ENCODE measurements around the gene TBRG4.
A peak's percentile ranks its signal among the peaks of the same experiment; 100 is the strongest.

Gene TBRG4

DNA sequence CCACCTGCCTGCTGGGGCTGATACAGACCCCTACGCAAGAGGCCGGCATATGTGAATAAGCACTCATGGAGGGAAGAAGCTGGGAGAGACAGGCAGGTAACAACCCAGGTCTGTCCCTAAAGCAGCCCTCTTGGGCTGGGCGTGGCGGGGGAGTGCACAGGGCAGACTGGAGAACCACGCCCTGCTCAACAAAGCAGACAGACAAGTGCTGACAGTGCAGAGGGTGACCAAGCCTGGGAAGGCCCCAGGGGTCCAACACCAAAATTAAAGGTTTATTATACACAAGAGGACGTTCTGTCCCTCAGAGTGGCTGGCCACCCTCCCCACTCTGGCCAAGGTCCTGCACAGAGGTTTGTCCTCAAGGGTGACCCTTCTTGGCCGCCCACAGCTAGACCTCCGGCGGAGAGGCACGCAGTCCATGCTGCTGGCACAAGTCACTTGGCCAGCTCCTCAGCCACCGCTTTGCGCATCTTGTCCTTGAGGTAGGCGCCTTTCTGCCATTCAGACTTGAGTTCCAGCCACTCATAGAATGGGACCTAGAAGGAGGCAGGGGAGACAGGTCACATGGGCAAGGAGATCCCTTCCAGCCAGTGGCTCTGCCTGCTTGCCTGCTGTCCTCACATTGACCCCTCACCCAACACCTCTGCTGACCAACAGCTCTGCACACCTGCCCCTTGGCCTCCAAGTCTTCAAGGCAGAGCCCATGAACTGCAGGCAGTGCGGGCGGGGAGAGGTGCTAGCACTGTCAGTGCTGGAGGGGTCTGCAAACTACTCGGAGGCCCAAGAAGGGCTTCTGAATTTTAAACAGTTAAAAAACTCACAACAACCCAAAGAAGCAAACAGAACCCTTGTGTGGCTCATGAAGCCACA lies 11.4 kb downstream of the TBRG4 start:
- H3K36me3 ChIP-seq (ENCODE audit: insufficient read depth, insufficient read length, low read length), result peaks cover 73% of the 10 kb centered on the region
- no peak overlapping the region for H3K9ac ChIP-seq (ENCODE audit: insufficient read length, low read depth)
- no peaks in the 10 kb centered on the region for H3K4me1 ChIP-seq (ENCODE audit: insufficient read depth, insufficient read length)
- H3K9me3 ChIP-seq (ENCODE audit: insufficient read depth, low read length), result no peaks in the 10 kb centered on the region
- no peak for DNase-seq (ENCODE audit: low read depth, low spot score)
- no peaks in the 10 kb centered on the region for H3K27me3 ChIP-seq (ENCODE audit: insufficient read depth, insufficient read length)
- H3K4me3 ChIP-seq (ENCODE audit: insufficient read length, low read depth), result no peak overlapping the region
- TF ChIP-seq YY1 (IDR thresholded peaks at IDR 0.05; ENCODE audit: insufficient read depth, insufficient read length) (no peak), SUZ12 (IDR thresholded peaks at IDR 0.05; ENCODE audit: extremely low read depth, insufficient read depth, insufficient read length) (no peak), ZNF274 (IDR thresholded peaks at IDR 0.05; ENCODE audit: low read depth, low read length) (no peak)

- H3K36me3 ChIP-seq (ENCODE audit: insufficient read depth, insufficient read length, low read length), result peaks cover 64% of the 10 kb centered on the region
- H3K27me3 ChIP-seq (ENCODE audit: insufficient read depth, insufficient read length), result no peaks in the 10 kb centered on the region
- H3K4me1 ChIP-seq (ENCODE audit: insufficient read depth, insufficient read length), result no peaks in the 10 kb centered on the region
- no peak for TF ChIP-seq SUZ12 (IDR thresholded peaks at IDR 0.05; ENCODE audit: extremely low read depth, insufficient read depth, insufficient read length)
- no peak for TF ChIP-seq ZNF274 (IDR thresholded peaks at IDR 0.05; ENCODE audit: low read depth, low read length)
- no peak for TF ChIP-seq YY1 (IDR thresholded peaks at IDR 0.05; ENCODE audit: insufficient read depth, insufficient read length)
- H3K4me3 ChIP-seq (ENCODE audit: insufficient read length, low read depth), result no peak overlapping the region
- no peak overlapping the region for H3K9ac ChIP-seq (ENCODE audit: insufficient read length, low read depth)
- H3K9me3 ChIP-seq (ENCODE audit: insufficient read depth, low read length), result no peaks in the 10 kb centered on the region
- no peak for DNase-seq (ENCODE audit: low read depth, low spot score)
Observed at GRCh38 chr7:45098983-45099839, 12.3 kb downstream of the TBRG4 start.

- no peaks in the 10 kb centered on the region for H3K9me3 ChIP-seq (ENCODE audit: insufficient read depth, low read length)
- TF ChIP-seq YY1 (IDR thresholded peaks at IDR 0.05; ENCODE audit: insufficient read depth, insufficient read length) (no peak), ZNF274 (IDR thresholded peaks at IDR 0.05; ENCODE audit: low read depth, low read length) (no peak), SUZ12 (IDR thresholded peaks at IDR 0.05; ENCODE audit: extremely low read depth, insufficient read depth, insufficient read length) (no peak)
- H3K4me3 ChIP-seq (ENCODE audit: insufficient read length, low read depth), result no peak overlapping the region
- peaks cover under 1% of the 10 kb centered on the region for H3K36me3 ChIP-seq (ENCODE audit: insufficient read depth, insufficient read length, low read length)
- DNase-seq (ENCODE audit: low read depth, low spot score), result no peak
- peaks cover 15% of the 10 kb centered on the region for H3K27me3 ChIP-seq (ENCODE audit: insufficient read depth, insufficient read length)
- peaks cover 7% of the 10 kb centered on the region for H3K4me1 ChIP-seq (ENCODE audit: insufficient read depth, insufficient read length)
- no peak overlapping the region for H3K9ac ChIP-seq (ENCODE audit: insufficient read length, low read depth)
Observed at GRCh38 chr7:45092931-45093235, 18.6 kb downstream of the TBRG4 start.

DNA sequence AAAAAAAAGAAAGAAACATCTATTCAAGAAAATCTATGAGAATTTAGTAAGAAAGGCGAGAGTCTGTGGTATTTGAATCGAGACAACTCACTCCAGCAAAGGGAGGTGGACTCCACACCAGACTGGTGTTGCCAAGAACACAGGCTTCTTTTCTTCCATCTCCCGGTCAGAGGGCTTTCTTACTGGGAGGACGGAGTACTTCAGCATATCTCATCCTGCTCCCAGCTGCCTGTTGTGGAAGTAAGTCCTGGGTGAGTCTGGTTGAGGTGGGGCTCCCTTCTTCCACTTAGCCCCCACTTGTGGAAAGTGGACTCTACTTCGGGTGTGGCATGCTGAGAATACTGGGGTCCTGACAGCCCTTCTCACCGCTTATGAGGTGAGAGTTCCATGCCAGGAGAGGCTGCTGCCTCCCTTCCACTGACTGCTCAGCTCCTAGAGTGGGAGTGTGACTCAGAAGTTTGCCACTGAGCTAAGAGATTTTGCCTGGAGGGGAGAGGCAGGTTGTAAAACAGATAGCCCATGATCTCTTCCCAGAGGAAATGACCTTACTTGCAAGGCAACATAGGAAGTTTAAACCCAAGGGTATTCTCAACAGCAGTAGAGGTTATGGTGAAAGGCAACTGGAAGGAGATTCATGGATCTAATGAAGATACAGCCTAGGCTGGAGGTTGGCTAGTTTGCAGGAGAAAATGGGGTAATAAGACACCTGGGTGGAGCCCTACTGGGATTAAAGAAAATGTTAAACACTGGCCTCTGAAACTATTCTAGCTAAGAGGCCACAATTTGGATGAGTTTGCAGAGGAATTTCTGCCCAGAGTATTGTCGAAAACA lies 19.2 kb downstream of the TBRG4 start:
- Histone ChIP-seq H3K36me3 (ENCODE audit: insufficient read depth, insufficient read length, low read length) (no peaks in the 10 kb centered on the region), H3K4me1 (ENCODE audit: insufficient read depth, insufficient read length) (peaks cover 7% of the 10 kb centered on the region), H3K27me3 (ENCODE audit: insufficient read depth, insufficient read length) (peaks cover 18% of the 10 kb centered on the region), H3K4me3 (ENCODE audit: insufficient read length, low read depth) (no peak overlapping the region), H3K9me3 (ENCODE audit: insufficient read depth, low read length) (no peaks in the 10 kb centered on the region), H3K9ac (ENCODE audit: insufficient read length, low read depth) (peak overlapping the region; percentile 36)
- DNase-seq (ENCODE audit: low read depth, low spot score), result no peak
- no peak for TF ChIP-seq YY1 (IDR thresholded peaks at IDR 0.05; ENCODE audit: insufficient read depth, insufficient read length)
- no peak for TF ChIP-seq SUZ12 (IDR thresholded peaks at IDR 0.05; ENCODE audit: extremely low read depth, insufficient read depth, insufficient read length)
- no peak for TF ChIP-seq ZNF274 (IDR thresholded peaks at IDR 0.05; ENCODE audit: low read depth, low read length)

DNA sequence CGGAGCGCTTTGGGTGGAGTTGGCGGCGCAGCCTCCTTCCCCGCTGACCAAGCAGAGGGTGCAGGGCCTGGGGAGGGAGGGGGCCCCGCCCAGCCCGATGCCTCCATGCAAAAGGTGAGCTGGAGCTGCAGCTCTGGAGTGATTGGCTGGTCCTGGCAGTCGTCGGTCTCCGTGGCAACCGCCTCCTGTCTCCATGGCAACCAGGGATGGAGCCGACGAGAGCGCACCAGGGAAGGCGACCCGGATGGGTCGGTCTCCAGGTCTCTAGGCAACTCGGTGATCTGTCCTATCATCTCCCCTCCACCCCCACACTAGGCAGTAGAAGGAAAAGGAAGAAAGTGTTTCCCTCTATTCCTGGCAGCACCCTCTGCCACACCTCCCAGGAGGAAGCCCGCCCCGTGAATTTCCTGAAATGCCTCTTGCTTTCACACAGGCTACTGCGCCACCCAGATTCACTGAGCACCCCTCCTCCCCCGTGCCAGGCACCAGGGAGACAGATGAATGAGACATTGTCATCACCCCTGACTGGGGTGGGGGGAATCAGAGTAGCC lies 22.1 kb downstream of the TBRG4 start:
- DNase-seq (ENCODE audit: low read depth, low spot score), result peak; percentile 71
- Histone ChIP-seq H3K4me3 (ENCODE audit: insufficient read length, low read depth) (peak overlapping the region; percentile 50), H3K9ac (ENCODE audit: insufficient read length, low read depth) (no peak overlapping the region), H3K36me3 (ENCODE audit: insufficient read depth, insufficient read length, low read length) (peaks cover 9% of the 10 kb centered on the region), H3K4me1 (ENCODE audit: insufficient read depth, insufficient read length) (peaks cover 15% of the 10 kb centered on the region), H3K27me3 (ENCODE audit: insufficient read depth, insufficient read length) (peaks cover 18% of the 10 kb centered on the region), H3K9me3 (ENCODE audit: insufficient read depth, low read length) (no peaks in the 10 kb centered on the region)
- TF ChIP-seq YY1 (IDR thresholded peaks at IDR 0.05; ENCODE audit: insufficient read depth, insufficient read length) (no peak), ZNF274 (IDR thresholded peaks at IDR 0.05; ENCODE audit: low read depth, low read length) (no peak), SUZ12 (IDR thresholded peaks at IDR 0.05; ENCODE audit: extremely low read depth, insufficient read depth, insufficient read length) (no peak)

DNA sequence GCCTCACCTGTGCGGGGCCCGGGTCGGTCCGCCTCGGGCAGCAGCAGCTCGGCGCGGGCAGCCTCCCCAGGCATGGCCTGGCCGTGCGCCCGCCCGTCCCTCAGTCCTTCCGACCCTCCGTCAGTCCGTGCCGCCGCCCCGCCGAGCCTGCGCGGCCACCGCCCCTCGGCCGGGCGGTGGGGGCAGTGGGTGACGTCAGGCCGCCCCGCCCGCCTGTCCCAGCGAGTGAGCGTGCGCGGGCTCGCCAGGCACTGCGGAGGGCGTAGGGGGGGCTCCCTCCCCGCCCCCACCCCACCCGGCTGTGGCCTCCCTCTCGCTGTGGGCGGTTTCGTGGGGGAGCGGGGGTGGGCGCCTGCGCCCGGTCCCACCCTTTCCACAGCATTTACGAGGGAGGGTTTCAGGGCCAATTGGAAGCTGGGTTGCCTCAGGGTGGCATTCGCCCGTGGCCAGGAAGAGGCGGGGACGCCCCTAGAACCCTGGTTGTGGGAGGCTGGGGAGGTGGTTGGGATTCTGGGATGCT lies 22.6 kb downstream of the TBRG4 start, which contains the start of gene NACAD:
Gene NACAD, minus strand, starts transcription at position 149 of the 520 bp plus-strand sequence. Its CDS starts 75 bp downstream, at position 74.
- no peak for DNase-seq (ENCODE audit: low read depth, low spot score)
- Histone ChIP-seq H3K9me3 (ENCODE audit: insufficient read depth, low read length) (no peaks in the 10 kb centered on the region), H3K27me3 (ENCODE audit: insufficient read depth, insufficient read length) (peaks cover 18% of the 10 kb centered on the region), H3K36me3 (ENCODE audit: insufficient read depth, insufficient read length, low read length) (peaks cover 13% of the 10 kb centered on the region), H3K4me3 (ENCODE audit: insufficient read length, low read depth) (peak within 1 kb of the TSS; percentile 50), H3K4me1 (ENCODE audit: insufficient read depth, insufficient read length) (peaks cover 15% of the 10 kb centered on the region), H3K9ac (ENCODE audit: insufficient read length, low read depth) (peak within 1 kb of the TSS; percentile 42)
- TF ChIP-seq ZNF274 (IDR thresholded peaks at IDR 0.05; ENCODE audit: low read depth, low read length), result no peak
- TF ChIP-seq YY1 (IDR thresholded peaks at IDR 0.05; ENCODE audit: insufficient read depth, insufficient read length), result no peak
- no peak for TF ChIP-seq SUZ12 (IDR thresholded peaks at IDR 0.05; ENCODE audit: extremely low read depth, insufficient read depth, insufficient read length)
